A549 treated with CpdA at 1 μM for 4 hours (cell line): ENCODE measurements around the gene OR1K1. TPM values are rescaled to one million over a fixed set of nuclear protein-coding genes. Genes with fewer than 3 reads are reported as not detected.

Experiments used
- total RNA-seq: library from RNA; stranded (reverse); fragments of 200-300 nt; extraction: Qiagen RNA extraction; gene quantifications from 5 replicates; pipeline ENCODE4 v1.2.3, GENCODE V29; 2022; ENCODE audit warnings: low read depth

The OR1K1 gene, protein sequence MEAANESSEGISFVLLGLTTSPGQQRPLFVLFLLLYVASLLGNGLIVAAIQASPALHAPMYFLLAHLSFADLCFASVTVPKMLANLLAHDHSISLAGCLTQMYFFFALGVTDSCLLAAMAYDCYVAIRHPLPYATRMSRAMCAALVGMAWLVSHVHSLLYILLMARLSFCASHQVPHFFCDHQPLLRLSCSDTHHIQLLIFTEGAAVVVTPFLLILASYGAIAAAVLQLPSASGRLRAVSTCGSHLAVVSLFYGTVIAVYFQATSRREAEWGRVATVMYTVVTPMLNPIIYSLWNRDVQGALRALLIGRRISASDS
- total RNA-seq, result not detected in 5 replicates

DNA sequence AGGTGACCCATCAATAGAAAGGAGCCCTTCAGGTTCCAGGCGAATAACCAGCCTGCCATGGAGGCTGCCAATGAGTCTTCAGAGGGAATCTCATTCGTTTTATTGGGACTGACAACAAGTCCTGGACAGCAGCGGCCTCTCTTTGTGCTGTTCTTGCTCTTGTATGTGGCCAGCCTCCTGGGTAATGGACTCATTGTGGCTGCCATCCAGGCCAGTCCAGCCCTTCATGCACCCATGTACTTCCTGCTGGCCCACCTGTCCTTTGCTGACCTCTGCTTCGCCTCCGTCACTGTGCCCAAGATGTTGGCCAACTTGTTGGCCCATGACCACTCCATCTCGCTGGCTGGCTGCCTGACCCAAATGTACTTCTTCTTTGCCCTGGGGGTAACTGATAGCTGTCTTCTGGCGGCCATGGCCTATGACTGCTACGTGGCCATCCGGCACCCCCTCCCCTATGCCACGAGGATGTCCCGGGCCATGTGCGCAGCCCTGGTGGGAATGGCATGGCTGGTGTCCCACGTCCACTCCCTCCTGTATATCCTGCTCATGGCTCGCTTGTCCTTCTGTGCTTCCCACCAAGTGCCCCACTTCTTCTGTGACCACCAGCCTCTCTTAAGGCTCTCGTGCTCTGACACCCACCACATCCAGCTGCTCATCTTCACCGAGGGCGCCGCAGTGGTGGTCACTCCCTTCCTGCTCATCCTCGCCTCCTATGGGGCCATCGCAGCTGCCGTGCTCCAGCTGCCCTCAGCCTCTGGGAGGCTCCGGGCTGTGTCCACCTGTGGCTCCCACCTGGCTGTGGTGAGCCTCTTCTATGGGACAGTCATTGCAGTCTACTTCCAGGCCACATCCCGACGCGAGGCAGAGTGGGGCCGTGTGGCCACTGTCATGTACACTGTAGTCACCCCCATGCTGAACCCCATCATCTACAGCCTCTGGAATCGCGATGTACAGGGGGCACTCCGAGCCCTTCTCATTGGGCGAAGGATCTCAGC is at the start of gene OR1K1:
TSS of gene OR1K1 (plus strand) at position 58 of the 995 bp plus-strand sequence. CDS start at position 58, 0 bp downstream.

DNA sequence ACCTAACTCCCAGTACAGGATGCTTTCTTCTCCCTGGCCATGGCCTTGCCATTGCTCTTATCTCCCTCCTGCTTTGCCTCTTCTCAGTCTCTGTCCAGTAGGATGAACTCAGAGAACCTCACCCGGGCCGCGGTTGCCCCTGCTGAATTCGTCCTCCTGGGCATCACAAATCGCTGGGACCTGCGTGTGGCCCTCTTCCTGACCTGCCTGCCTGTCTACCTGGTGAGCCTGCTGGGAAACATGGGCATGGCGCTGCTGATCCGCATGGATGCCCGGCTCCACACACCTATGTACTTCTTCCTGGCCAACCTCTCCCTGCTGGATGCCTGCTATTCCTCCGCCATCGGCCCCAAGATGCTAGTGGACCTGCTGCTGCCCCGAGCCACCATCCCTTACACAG is 11.1 kb upstream of the OR1K1 start, which contains the start of gene OR5C1:
TSS of gene OR5C1 (plus strand) at position 103 of the 400 bp plus-strand sequence. CDS start at position 103, 0 bp downstream.

Other genes starting within 250 kb of the OR1K1 start
- not detected in 5 replicates for gene OR1N2, start 247.0 kb upstream of the OR1K1 start, total RNA-seq
- not detected in 5 replicates for gene OR1L8, start 216.7 kb upstream of the OR1K1 start, total RNA-seq
- 0.06 TPM in 1 of 5 replicates, not detected in the others for gene OR1Q1, start 185.4 kb upstream of the OR1K1 start, total RNA-seq
- not detected in 5 replicates for gene OR1B1, start 142.5 kb upstream of the OR1K1 start, total RNA-seq
- not detected in 5 replicates for gene OR1L1, start 138.4 kb upstream of the OR1K1 start, total RNA-seq
- gene OR1L3, start 125.0 kb upstream of the OR1K1 start, total RNA-seq, result not detected in 5 replicates
- not detected in 5 replicates for gene OR1L4, start 76.1 kb upstream of the OR1K1 start, total RNA-seq
- not detected in 5 replicates for gene OR1L6, start 57.8 kb upstream of the OR1K1 start, total RNA-seq
- gene OR5C1, start 11.2 kb upstream of the OR1K1 start, total RNA-seq, result not detected in 5 replicates
- gene PDCL, start 28.5 kb downstream of the OR1K1 start, total RNA-seq, result 18.4 to 21.3 TPM (median 18.7 TPM) in 5 replicates
- gene RC3H2, start 105.2 kb downstream of the OR1K1 start, total RNA-seq, result 13.9 to 23.4 TPM (median 20.3 TPM) in 5 replicates
- 4.7 to 6.1 TPM (median 5.7 TPM) in 5 replicates for gene ZBTB6, start 113.2 kb downstream of the OR1K1 start, total RNA-seq
- 1.5 to 2.6 TPM (median 2.1 TPM) in 5 replicates for gene ZBTB26, start 131.4 kb downstream of the OR1K1 start, total RNA-seq
- gene RABGAP1, start 140.9 kb downstream of the OR1K1 start, total RNA-seq, result 13.4 to 18.1 TPM (median 14.6 TPM) in 5 replicates
- not detected in 5 replicates for gene GPR21, start 233.5 kb downstream of the OR1K1 start, total RNA-seq